ENCODE measurements around the gene CAMK2A. TPM values are rescaled to one million over a fixed set of nuclear protein-coding genes. Genes with fewer than 3 reads are reported as not detected.

The CAMK2A gene
- total and polyA plus RNA-seq, 2 experiments from 2014 or later = 0.43 TPM; not detected in 1

- Histone ChIP-seq H3F3A (ENCODE audit: insufficient read depth) (peaks cover 17% of the 10 kb centered on the region), H3K4me1 (ENCODE audit: insufficient read depth) (peaks cover 25% of the 10 kb centered on the region), H3K79me2 (ENCODE audit: insufficient read depth) (no peaks in the 10 kb centered on the region), H3K36me3 (ENCODE audit: low read depth) (no peaks in the 10 kb centered on the region), H3K27ac (no peak overlapping the region), H4K20me1 (ENCODE audit: insufficient read depth) (no peaks in the 10 kb centered on the region), H3K27me3 (replicated peaks; ENCODE audit: insufficient read depth) (no peaks in the 10 kb centered on the region), H3K9ac (0 out of 2 replicates have a peak overlapping the region, but pooled peaks have one; percentile 9), H3K9me3 (ENCODE audit: low read depth) (no peaks in the 10 kb centered on the region), H2AFZ (no peak overlapping the region), H3K4me3 (no peak overlapping the region), H3K9me2 (ENCODE audit: insufficient read depth) (no peaks in the 10 kb centered on the region), H3K4me2 (ENCODE audit: unreplicated experiment) (no peak overlapping the region)
- TF ChIP-seq EZH2phosphoT487 (IDR thresholded peaks at IDR 0.05; ENCODE audit: insufficient read depth, low read depth) = no peak
- no peak for TF ChIP-seq EZH2 (IDR thresholded peaks at IDR 0.05; ENCODE audit: insufficient read depth, poor library complexity, severe bottlenecking)
- in situ Hi-C loops (cut with MboI) = no loop called here
- peak; percentile 79 for DNase-seq
- WGBS, 2 experiments (ENCODE audit: low coverage in 1 of 2, low lambda C conversion rate in 2 of 2, missing lambda C conversion rate in 2 of 2) = 36 to 42% methylated on average over 10 of the region's 10 CpGs
Observed at GRCh38 chr5:150295172-150295634, 5.6 kb upstream of the CAMK2A start.

- Histone ChIP-seq H4K20me1 (ENCODE audit: insufficient read depth) (no peaks in the 10 kb centered on the region), H3K4me2 (ENCODE audit: unreplicated experiment) (no peak overlapping the region)
Observed at GRCh38 chr5:150294551-150295071, 5.0 kb upstream of the CAMK2A start.

GRCh38 chr5:150293091-150293941, 3.7 kb upstream of the CAMK2A start:
- Histone ChIP-seq H3K9me2 (ENCODE audit: insufficient read depth) (no peaks in the 10 kb centered on the region), H2AFZ (no peak overlapping the region), H3K4me1 (ENCODE audit: insufficient read depth) (peaks cover 9% of the 10 kb centered on the region), H3K4me3 (no peak overlapping the region), H3K36me3 (ENCODE audit: low read depth) (no peaks in the 10 kb centered on the region), H4K20me1 (ENCODE audit: insufficient read depth) (no peaks in the 10 kb centered on the region), H3F3A (ENCODE audit: insufficient read depth) (0 out of 2 replicates have a peak, but pooled peaks cover under 1% of the 10 kb centered on the region), H3K9ac (no peak overlapping the region), H3K27me3 (replicated peaks; ENCODE audit: insufficient read depth) (no peaks in the 10 kb centered on the region), H3K79me2 (ENCODE audit: insufficient read depth) (no peaks in the 10 kb centered on the region), H3K9me3 (ENCODE audit: low read depth) (no peaks in the 10 kb centered on the region), H3K27ac (no peak overlapping the region), H3K4me2 (ENCODE audit: unreplicated experiment) (no peak overlapping the region)
- 65 to 71% methylated on average over 19 of the region's 19 CpGs for WGBS, 2 experiments (ENCODE audit: low coverage in 1 of 2, low lambda C conversion rate in 2 of 2, missing lambda C conversion rate in 2 of 2)
- TF ChIP-seq EZH2phosphoT487 (IDR thresholded peaks at IDR 0.05; ENCODE audit: insufficient read depth, low read depth) (no peak), EZH2 (IDR thresholded peaks at IDR 0.05; ENCODE audit: insufficient read depth, poor library complexity, severe bottlenecking) (no peak)
- in situ Hi-C loops (cut with MboI) = no loop called here
- no peak for DNase-seq

More at GRCh38 chr5:150294551-150295071, 5.0 kb upstream of the CAMK2A start:
- H3K9ac ChIP-seq = no peak overlapping the region
- in situ Hi-C loops (cut with MboI) = no loop called here
- no peaks in the 10 kb centered on the region for H3K79me2 ChIP-seq (ENCODE audit: insufficient read depth)
- no peaks in the 10 kb centered on the region for H3K9me3 ChIP-seq (ENCODE audit: low read depth)
- H3K36me3 ChIP-seq (ENCODE audit: low read depth) = no peaks in the 10 kb centered on the region
- no peak for DNase-seq
- H2AFZ ChIP-seq = no peak overlapping the region
- H3K27ac ChIP-seq = no peak overlapping the region
- H3K4me1 ChIP-seq (ENCODE audit: insufficient read depth) = peaks cover 19% of the 10 kb centered on the region
- no peak for TF ChIP-seq EZH2 (IDR thresholded peaks at IDR 0.05; ENCODE audit: insufficient read depth, poor library complexity, severe bottlenecking)
- no peak for TF ChIP-seq EZH2phosphoT487 (IDR thresholded peaks at IDR 0.05; ENCODE audit: insufficient read depth, low read depth)
- no peaks in the 10 kb centered on the region for H3K9me2 ChIP-seq (ENCODE audit: insufficient read depth)
- no peak overlapping the region for H3K4me3 ChIP-seq
- WGBS, 2 experiments (ENCODE audit: low coverage in 1 of 2, low lambda C conversion rate in 2 of 2, missing lambda C conversion rate in 2 of 2) = 94 to 95% methylated on average over 7 to 10 of the region's 10 CpGs
- no peaks in the 10 kb centered on the region for H3K27me3 ChIP-seq (replicated peaks; ENCODE audit: insufficient read depth)
- H3F3A ChIP-seq (ENCODE audit: insufficient read depth) = peaks cover 11% of the 10 kb centered on the region

GRCh38 chr5:150291388-150292385, 2.1 kb upstream of the CAMK2A start:
- Histone ChIP-seq H4K20me1 (ENCODE audit: insufficient read depth) (no peaks in the 10 kb centered on the region), H3K79me2 (ENCODE audit: insufficient read depth) (no peaks in the 10 kb centered on the region), H3K9ac (no peak overlapping the region), H3K4me1 (ENCODE audit: insufficient read depth) (peaks cover 8% of the 10 kb centered on the region), H2AFZ (no peak overlapping the region), H3K4me3 (no peak overlapping the region), H3K4me2 (ENCODE audit: unreplicated experiment) (no peak overlapping the region), H3K27ac (no peak overlapping the region), H3F3A (ENCODE audit: insufficient read depth) (no peaks in the 10 kb centered on the region), H3K36me3 (ENCODE audit: low read depth) (no peaks in the 10 kb centered on the region), H3K9me3 (ENCODE audit: low read depth) (no peaks in the 10 kb centered on the region), H3K27me3 (replicated peaks; ENCODE audit: insufficient read depth) (no peaks in the 10 kb centered on the region), H3K9me2 (ENCODE audit: insufficient read depth) (no peaks in the 10 kb centered on the region)
- 85 to 89% methylated on average over 13 of the region's 13 CpGs for WGBS, 2 experiments (ENCODE audit: low coverage in 1 of 2, low lambda C conversion rate in 2 of 2, missing lambda C conversion rate in 2 of 2)
- no peak for DNase-seq
- TF ChIP-seq EZH2phosphoT487 (IDR thresholded peaks at IDR 0.05; ENCODE audit: insufficient read depth, low read depth) (no peak), EZH2 (IDR thresholded peaks at IDR 0.05; ENCODE audit: insufficient read depth, poor library complexity, severe bottlenecking) (no peak)
- in situ Hi-C loops (cut with MboI) = no loop called here
